ENCODE results near the gene ARID1B. TPM values are rescaled to one million over a fixed set of nuclear protein-coding genes. Genes with fewer than 3 reads are reported as not detected.

ARID1B gene
- total and polyA plus RNA-seq, 4 donors, result 7.0 to 49.0 (median 24.2) TPM

- no peak for DNase-seq (ENCODE audit: low spot score)
- WGBS, result 73% methylated on average over 11 of the region's 11 CpGs
- Histone ChIP-seq H3K27me3 (ENCODE audit: control insufficient read depth in 4 of 4, insufficient read depth in 4 of 4, low read length in 3 of 4) (no peaks in the 10 kb centered on the region), H3K36me3 (ENCODE audit: control insufficient read depth in 4 of 4, insufficient read depth in 3 of 4, low read depth in 1 of 4, low read length in 3 of 4) (no peaks in the 10 kb centered on the region), H3K9me3 (ENCODE audit: control insufficient read depth in 4 of 4, low read length in 3 of 4) (no peaks in the 10 kb centered on the region), H3K9ac (ENCODE audit: low read depth in 1 of 2, low read length in 2 of 2) (no peak overlapping the region), H3K27ac (ENCODE audit: low read depth in 1 of 2, low read length in 2 of 2) (no peak overlapping the region), H3K4me3 (ENCODE audit: low read depth in 1 of 3, low read length in 3 of 3) (no peak overlapping the region), H3K4me1 (ENCODE audit: control insufficient read depth in 4 of 4, insufficient read depth in 4 of 4, low read length in 3 of 4) (no peaks in the 10 kb centered on the region)
- TF ChIP-seq MAX (IDR thresholded peaks at IDR 0.05) (no peak), REST (IDR thresholded peaks at IDR 0.05) (no peak), GABPA (IDR thresholded peaks at IDR 0.05 in 1 of 2, conservative IDR thresholded peaks at IDR 0.05 in 1 of 2) (no peak), HNF4G (IDR thresholded peaks at IDR 0.05) (no peak), YY1 (IDR thresholded peaks at IDR 0.05) (no peak), RAD21 (IDR thresholded peaks at IDR 0.05) (no peak)
Observed at GRCh38 chr6:156916130-156916801, 139.1 kb downstream of the ARID1B start.

- WGBS, result 83% methylated on average over 5 of the region's 5 CpGs
- no peak for DNase-seq (ENCODE audit: low spot score)
Observed at GRCh38 chr6:156917213-156917612, 140.0 kb downstream of the ARID1B start.

More at GRCh38 chr6:156917213-156917612, 140.0 kb downstream of the ARID1B start:
- H3K9ac ChIP-seq (ENCODE audit: low read depth in 1 of 2, low read length in 2 of 2), result no peak overlapping the region
- no peaks in the 10 kb centered on the region for H3K36me3 ChIP-seq (ENCODE audit: control insufficient read depth in 4 of 4, insufficient read depth in 3 of 4, low read depth in 1 of 4, low read length in 3 of 4)
- no peaks in the 10 kb centered on the region for H3K27me3 ChIP-seq (ENCODE audit: control insufficient read depth in 4 of 4, insufficient read depth in 4 of 4, low read length in 3 of 4)
- H3K9me3 ChIP-seq (ENCODE audit: control insufficient read depth in 4 of 4, low read length in 3 of 4), result no peaks in the 10 kb centered on the region
- H3K4me3 ChIP-seq (ENCODE audit: low read depth in 1 of 3, low read length in 3 of 3), result no peak overlapping the region
- no peak overlapping the region for H3K27ac ChIP-seq (ENCODE audit: low read depth in 1 of 2, low read length in 2 of 2)
- TF ChIP-seq FOXA1 (IDR thresholded peaks at IDR 0.05), result no peak
- no peak for TF ChIP-seq RAD21 (IDR thresholded peaks at IDR 0.05)
- no peak for TF ChIP-seq HNF4G (IDR thresholded peaks at IDR 0.05)
- TF ChIP-seq TAF1 (conservative IDR thresholded peaks at IDR 0.05), result no peak
- no peak for TF ChIP-seq RXRA (IDR thresholded peaks at IDR 0.05)
- no peak for TF ChIP-seq CTCF (IDR thresholded peaks at IDR 0.05; ENCODE audit: low read depth, low read length, missing input control)
- no peak for TF ChIP-seq ZBTB33 (IDR thresholded peaks at IDR 0.05)
- TF ChIP-seq ATF3 (IDR thresholded peaks at IDR 0.05), result no peak
- TF ChIP-seq NR2F2 (IDR thresholded peaks at IDR 0.05), result no peak
- TF ChIP-seq JUND (IDR thresholded peaks at IDR 0.05), result no peak
- no peak for TF ChIP-seq GABPA (IDR thresholded peaks at IDR 0.05 in 1 of 2, conservative IDR thresholded peaks at IDR 0.05 in 1 of 2)
- TF ChIP-seq EGR1 (IDR thresholded peaks at IDR 0.05; ENCODE audit: low read depth in 2 of 2), result no peak
- TF ChIP-seq YY1 (IDR thresholded peaks at IDR 0.05), result no peak
- no peak for TF ChIP-seq MAX (IDR thresholded peaks at IDR 0.05)
- no peak for TF ChIP-seq REST (IDR thresholded peaks at IDR 0.05)
- TF ChIP-seq FOXA2 (IDR thresholded peaks at IDR 0.05), result no peak
- H3K4me1 ChIP-seq (ENCODE audit: control insufficient read depth in 4 of 4, insufficient read depth in 4 of 4, low read length in 3 of 4), result no peaks in the 10 kb centered on the region

Measured in liver (tissue), 9 donors.